PC-9 (cell line): ENCODE results near the gene IGF2BP2. TPM values are rescaled to one million over a fixed set of nuclear protein-coding genes. Genes with fewer than 3 reads are reported as not detected.
A peak's percentile ranks its signal among the peaks of the same experiment; 100 is the strongest.

ENCODE experiments used
- BruUV-seq: library from RNA; stranded (reverse); fragments of 400-500 nt; replicated peaks from 2 replicates; lab custom pipeline; 2021; lab: Mats Ljungman, UMichigan
- CTCF ChIA-PET: fragments of 300-600 bp; sonication (Branson Sonifier 250); formaldehyde crosslinking; loops from one replicate; lab custom pipeline; 2022; ENCODE audit warnings: antibody characterized with exemption; lab: Charles Lee
- POLR2A ChIA-PET: fragments of 300-600 bp; sonication (Branson Sonifier 250); formaldehyde crosslinking; loops from one replicate; lab custom pipeline; 2022; ENCODE audit warnings: antibody characterized with exemption; ENCODE audit not compliant: unreplicated experiment; lab: Charles Lee
- DNase-seq, 2 experiments: peaks; one replicate each; pipeline versions ENCODE4 v3.0.0 to v3.0.0-alpha.2; 2015 to 2022; ENCODE audit warnings: mixed read lengths in 1 of 2
- H2AFZ ChIP-seq: fragments of 200-600 bp; sonication (generic); 2 replicates; pipeline ENCODE4 v1.8.1; 2017; ENCODE audit warnings: antibody characterized with exemption
- H3F3A ChIP-seq: fragments of 200-600 bp; sonication (generic); 2 replicates; pipeline ENCODE4 v1.8.1; 2017; ENCODE audit warnings: antibody characterized with exemption, mild to moderate bottlenecking, low read depth; ENCODE audit not compliant: insufficient read depth
- H3K27ac ChIP-seq: fragments of 200-600 bp; sonication (generic); 2 replicates; pipeline ENCODE4 v1.6.1; 2016; ENCODE audit warnings: mixed run types
- H3K27me3 ChIP-seq: fragments of 200-600 bp; sonication (generic); 2 replicates; pipeline ENCODE4 v1.6.1; 2016; ENCODE audit warnings: low read depth, mixed run types; ENCODE audit not compliant: insufficient read depth
- H3K36me3 ChIP-seq: fragments of 200-600 bp; sonication (generic); 2 replicates; pipeline ENCODE4 v1.6.1; 2016; ENCODE audit warnings: low read depth, mixed run types
- H3K4me1 ChIP-seq: fragments of 200-600 bp; sonication (generic); replicated peaks from 2 replicates; pipeline ENCODE4 v1.6.1; 2016; ENCODE audit warnings: mixed run types; ENCODE audit not compliant: insufficient read depth
- H3K4me2 ChIP-seq: fragments of 200-600 bp; sonication (generic); 2 replicates; pipeline ENCODE4 v1.6.1; 2017; ENCODE audit warnings: mixed run types
- H3K4me3 ChIP-seq: fragments of 200-600 bp; sonication (generic); 2 replicates; pipeline ENCODE4 v1.6.1; 2016; ENCODE audit warnings: mixed run types
- H3K79me2 ChIP-seq: fragments of 200-600 bp; sonication (generic); 2 replicates; pipeline ENCODE4 v1.6.1; 2017; ENCODE audit warnings: low read depth, mixed run types
- H3K9me2 ChIP-seq: fragments of 200-600 bp; sonication (generic); 2 replicates; pipeline ENCODE4 v1.8.1; 2017; ENCODE audit warnings: mild to moderate bottlenecking; ENCODE audit not compliant: insufficient read depth
- H3K9me3 ChIP-seq: fragments of 200-600 bp; sonication (generic); 2 replicates; pipeline ENCODE4 v1.8.1; 2016; ENCODE audit warnings: low read depth; ENCODE audit not compliant: insufficient read depth
- H4K20me1 ChIP-seq: fragments of 200-600 bp; sonication (generic); 2 replicates; pipeline ENCODE4 v1.8.1; 2017; ENCODE audit not compliant: insufficient read depth
- EZH2 ChIP-seq: fragments of 200-600 bp; sonication (generic); IDR thresholded peaks from 2 replicates; pipeline ENCODE4 v1.8.0; 2017; ENCODE audit warnings: antibody characterized with exemption, low read depth
- intact Hi-C: fragments of 100-400 bp; cut with micrococcal nuclease; formaldehyde crosslinking; loops from one replicate; pipeline ENCODE4 v1.10.0; 2022; ENCODE audit not compliant: unreplicated experiment
- total RNA-seq: library from RNA; stranded (reverse); gene quantifications from 2 replicates; pipeline ENCODE4 v1.2.3, GENCODE V29; 2021
- TF ChIP-seq, protein P1 (sequence below): fragments of 200-600 bp; sonication (generic); conservative IDR thresholded peaks from 2 replicates; pipeline ENCODE4 v1.6.1; 2017; ENCODE audit warnings: mixed run types, antibody characterized with exemption, mild to moderate bottlenecking, moderate library complexity

Gene IGF2BP2
- total RNA-seq, 1 experiment from 2014 or later: 140 TPM

GRCh38 chr3:185764163-185764979 is 60.5 kb downstream of the IGF2BP2 start:
- no peak overlapping the region for H3K4me2 ChIP-seq
- H3K36me3 ChIP-seq: no peaks in the 10 kb centered on the region
- H4K20me1 ChIP-seq: peaks cover 94% of the 10 kb centered on the region
- H3F3A ChIP-seq: peaks cover 31% of the 10 kb centered on the region
- H3K79me2 ChIP-seq: peaks cover 96% of the 10 kb centered on the region
- H3K4me3 ChIP-seq: no peak overlapping the region
- TF ChIP-seq EZH2: no peak
- TF ChIP-seq, protein P1, sequence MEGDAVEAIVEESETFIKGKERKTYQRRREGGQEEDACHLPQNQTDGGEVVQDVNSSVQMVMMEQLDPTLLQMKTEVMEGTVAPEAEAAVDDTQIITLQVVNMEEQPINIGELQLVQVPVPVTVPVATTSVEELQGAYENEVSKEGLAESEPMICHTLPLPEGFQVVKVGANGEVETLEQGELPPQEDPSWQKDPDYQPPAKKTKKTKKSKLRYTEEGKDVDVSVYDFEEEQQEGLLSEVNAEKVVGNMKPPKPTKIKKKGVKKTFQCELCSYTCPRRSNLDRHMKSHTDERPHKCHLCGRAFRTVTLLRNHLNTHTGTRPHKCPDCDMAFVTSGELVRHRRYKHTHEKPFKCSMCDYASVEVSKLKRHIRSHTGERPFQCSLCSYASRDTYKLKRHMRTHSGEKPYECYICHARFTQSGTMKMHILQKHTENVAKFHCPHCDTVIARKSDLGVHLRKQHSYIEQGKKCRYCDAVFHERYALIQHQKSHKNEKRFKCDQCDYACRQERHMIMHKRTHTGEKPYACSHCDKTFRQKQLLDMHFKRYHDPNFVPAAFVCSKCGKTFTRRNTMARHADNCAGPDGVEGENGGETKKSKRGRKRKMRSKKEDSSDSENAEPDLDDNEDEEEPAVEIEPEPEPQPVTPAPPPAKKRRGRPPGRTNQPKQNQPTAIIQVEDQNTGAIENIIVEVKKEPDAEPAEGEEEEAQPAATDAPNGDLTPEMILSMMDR: no peak
- H3K9me2 ChIP-seq: no peaks in the 10 kb centered on the region
- no peak overlapping the region for H3K27ac ChIP-seq
- CTCF ChIA-PET: no interaction called here
- H2AFZ ChIP-seq: no peak overlapping the region
- H3K9me3 ChIP-seq: no peaks in the 10 kb centered on the region
- no peak for DNase-seq
- no peaks in the 10 kb centered on the region for H3K27me3 ChIP-seq
- POLR2A ChIA-PET: no interaction called here
- intact Hi-C loops: no loop called here
- H3K4me1 ChIP-seq: peaks cover 22% of the 10 kb centered on the region
- BruUV-seq: no TSS peak

- no peak overlapping the region for H3K27ac ChIP-seq
- no peak overlapping the region for H3K4me3 ChIP-seq
- H2AFZ ChIP-seq: no peak overlapping the region
- H3K4me1 ChIP-seq: peaks cover 31% of the 10 kb centered on the region
- intact Hi-C loops: no loop called here
- BruUV-seq: no TSS peak
- peaks cover 31% of the 10 kb centered on the region for H3F3A ChIP-seq
- H3K36me3 ChIP-seq: peaks cover 4% of the 10 kb centered on the region; the same call in 1 of the 2 replicates
- DNase-seq: no peak
- no peaks in the 10 kb centered on the region for H3K9me2 ChIP-seq
- H3K4me2 ChIP-seq: no peak overlapping the region
- H4K20me1 ChIP-seq: peaks cover 94% of the 10 kb centered on the region
- TF ChIP-seq, protein P1: no peak
- TF ChIP-seq EZH2: no peak
- POLR2A ChIA-PET: no interaction called here
- no peaks in the 10 kb centered on the region for H3K27me3 ChIP-seq
- CTCF ChIA-PET: interaction anchor here (0.6 to 1.2 kb wide), 2 partner anchors 16 to 37 kb away, joined by 3 read pairs; no protein-coding TSS in a partner anchor
- H3K79me2 ChIP-seq: peaks cover 96% of the 10 kb centered on the region
- H3K9me3 ChIP-seq: no peaks in the 10 kb centered on the region
These were observed 61.4 kb downstream of the IGF2BP2 start for GRCh38 chr3:185763347-185764005.

DNA sequence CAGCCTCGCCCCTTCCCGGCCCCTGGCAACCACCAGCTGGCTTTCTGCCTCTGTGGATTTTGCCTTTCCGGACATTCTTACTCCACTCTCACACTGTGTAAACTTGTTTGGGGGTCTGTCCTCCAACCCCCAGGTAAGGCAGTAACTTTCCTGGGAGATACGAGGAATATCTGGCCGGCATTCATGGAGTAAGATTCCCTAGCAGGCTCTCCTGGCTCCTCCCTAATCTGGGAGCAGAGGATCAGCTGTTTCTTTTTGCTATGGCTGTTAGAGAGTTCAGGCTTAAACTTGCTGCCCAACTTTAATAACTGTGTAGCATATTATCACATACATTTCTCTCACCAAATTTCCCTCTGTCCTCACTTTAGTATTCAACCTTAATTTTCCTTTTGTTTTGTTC is 64.3 kb downstream of the IGF2BP2 start:
- 0 out of 2 replicates have a peak overlapping the region, but pooled peaks have one; percentile 2 for H3K27ac ChIP-seq
- BruUV-seq: no TSS peak
- no peaks in the 10 kb centered on the region for H3K9me2 ChIP-seq
- peaks cover 38% of the 10 kb centered on the region; the same call in 1 of the 2 replicates for H3F3A ChIP-seq
- H3K4me1 ChIP-seq: peaks cover 49% of the 10 kb centered on the region
- POLR2A ChIA-PET: no interaction called here
- CTCF ChIA-PET: no interaction called here
- DNase-seq: no peak
- H2AFZ ChIP-seq: no peak overlapping the region
- peaks cover 99% of the 10 kb centered on the region for H3K79me2 ChIP-seq
- peaks cover 32% of the 10 kb centered on the region for H3K36me3 ChIP-seq
- TF ChIP-seq EZH2: no peak
- TF ChIP-seq, protein P1: no peak
- H3K4me2 ChIP-seq: no peak overlapping the region
- peaks cover 97% of the 10 kb centered on the region for H4K20me1 ChIP-seq
- no peaks in the 10 kb centered on the region for H3K9me3 ChIP-seq
- H3K27me3 ChIP-seq: no peaks in the 10 kb centered on the region
- no peak overlapping the region for H3K4me3 ChIP-seq
- intact Hi-C loops: no loop called here
